Omental fat pad (tissue), 4 donors: ENCODE measurements around the gene ZSCAN10. TPM values are rescaled to one million over a fixed set of nuclear protein-coding genes. Genes with fewer than 3 reads are reported as not detected.

Experiments used
- ATAC-seq: fragments of 150-250 bp; one replicate; pipeline ENCODE4 v1.9.1; 2016; ENCODE audit warnings: mild to moderate bottlenecking, moderate library complexity; ENCODE audit not compliant: low FRiP score
- DNase-seq: peaks from one replicate; pipeline ENCODE4 v3.0.0-alpha.2; 2019; ENCODE audit warnings: low spot score
- total RNA-seq, 4 donors: library from RNA; depleted of rRNA; stranded (reverse); fragments of >200 nt; gene quantifications; one replicate each; pipeline ENCODE4 v1.1.0, GENCODE V29; 2016
- TF ChIP-seq, protein P1 (sequence below), 3 donors: fragments of 450-650 bp; IDR thresholded peaks; one replicate each; pipeline ENCODE4 v1.5.1; 2016 to 2017; ENCODE audit warnings: antibody characterized with exemption in 3 of 3, mild to moderate bottlenecking in 3 of 3, moderate library complexity in 2 of 3

ZSCAN10 gene
- total RNA-seq, 4 donors from 2014 or later: 0.28 TPM; not detected in 3

DNA sequence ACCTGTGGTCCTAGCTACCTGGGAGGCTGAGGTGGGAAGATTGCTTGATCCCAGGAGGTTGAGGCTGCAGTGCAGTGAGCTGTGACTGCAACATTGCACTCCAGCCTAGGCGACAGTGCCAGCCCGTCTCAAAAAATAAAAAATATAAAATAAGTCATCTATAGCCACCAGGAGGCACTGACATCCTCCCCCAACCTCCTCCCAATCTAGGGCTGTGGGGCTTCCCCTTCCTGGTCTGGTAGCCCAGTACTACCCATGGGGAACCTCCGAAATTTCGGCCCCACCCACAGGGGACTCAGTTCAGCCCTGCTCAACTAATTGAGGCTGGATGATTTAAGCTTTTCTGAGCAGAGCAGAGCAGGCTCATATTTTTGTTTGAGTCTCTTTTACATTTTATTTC is 3.2 kb downstream of the ZSCAN10 start:
- TF ChIP-seq, protein P1, sequence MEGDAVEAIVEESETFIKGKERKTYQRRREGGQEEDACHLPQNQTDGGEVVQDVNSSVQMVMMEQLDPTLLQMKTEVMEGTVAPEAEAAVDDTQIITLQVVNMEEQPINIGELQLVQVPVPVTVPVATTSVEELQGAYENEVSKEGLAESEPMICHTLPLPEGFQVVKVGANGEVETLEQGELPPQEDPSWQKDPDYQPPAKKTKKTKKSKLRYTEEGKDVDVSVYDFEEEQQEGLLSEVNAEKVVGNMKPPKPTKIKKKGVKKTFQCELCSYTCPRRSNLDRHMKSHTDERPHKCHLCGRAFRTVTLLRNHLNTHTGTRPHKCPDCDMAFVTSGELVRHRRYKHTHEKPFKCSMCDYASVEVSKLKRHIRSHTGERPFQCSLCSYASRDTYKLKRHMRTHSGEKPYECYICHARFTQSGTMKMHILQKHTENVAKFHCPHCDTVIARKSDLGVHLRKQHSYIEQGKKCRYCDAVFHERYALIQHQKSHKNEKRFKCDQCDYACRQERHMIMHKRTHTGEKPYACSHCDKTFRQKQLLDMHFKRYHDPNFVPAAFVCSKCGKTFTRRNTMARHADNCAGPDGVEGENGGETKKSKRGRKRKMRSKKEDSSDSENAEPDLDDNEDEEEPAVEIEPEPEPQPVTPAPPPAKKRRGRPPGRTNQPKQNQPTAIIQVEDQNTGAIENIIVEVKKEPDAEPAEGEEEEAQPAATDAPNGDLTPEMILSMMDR (IDR thresholded peaks at IDR 0.05): no peak
- DNase-seq (no peak), ATAC-seq (no peak)

DNA sequence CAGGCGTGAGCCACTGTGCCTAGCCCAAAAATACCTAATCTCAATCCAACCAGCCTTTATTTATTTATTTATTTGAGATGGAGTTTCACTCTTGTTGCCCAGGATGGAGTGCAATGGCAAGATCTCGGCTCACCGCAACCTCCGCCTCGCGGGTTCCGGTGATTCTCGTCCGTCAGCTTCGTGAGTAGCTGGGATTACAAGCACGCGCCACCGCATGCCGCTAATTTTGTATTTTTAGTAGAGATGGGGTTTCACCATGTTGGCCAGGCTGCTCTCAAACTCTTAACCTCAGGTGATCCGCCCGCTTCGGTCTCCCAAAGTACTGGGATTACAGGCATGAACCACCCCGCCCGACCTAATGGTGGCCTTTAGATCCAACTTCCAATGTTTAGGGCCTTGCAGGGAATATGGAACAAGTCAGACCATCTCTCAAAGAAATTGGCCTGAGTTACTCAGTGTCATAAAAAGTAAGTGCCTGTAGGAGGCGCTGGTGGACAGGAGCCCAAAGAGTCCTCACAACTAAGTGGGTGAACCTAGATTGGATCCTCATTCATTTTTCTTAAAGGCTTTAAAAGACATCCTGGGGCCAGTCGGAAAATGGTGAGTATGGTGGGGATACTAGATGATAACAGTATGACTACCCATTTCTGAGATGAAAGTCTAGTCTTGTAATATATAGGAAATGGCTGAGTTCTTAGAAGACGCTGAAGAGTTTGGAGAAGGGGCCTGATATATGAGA is 4.6 kb downstream of the ZSCAN10 start:
- DNase-seq (no peak), ATAC-seq (no peak)
- TF ChIP-seq, protein P1 (IDR thresholded peaks at IDR 0.05): no peak

DNA sequence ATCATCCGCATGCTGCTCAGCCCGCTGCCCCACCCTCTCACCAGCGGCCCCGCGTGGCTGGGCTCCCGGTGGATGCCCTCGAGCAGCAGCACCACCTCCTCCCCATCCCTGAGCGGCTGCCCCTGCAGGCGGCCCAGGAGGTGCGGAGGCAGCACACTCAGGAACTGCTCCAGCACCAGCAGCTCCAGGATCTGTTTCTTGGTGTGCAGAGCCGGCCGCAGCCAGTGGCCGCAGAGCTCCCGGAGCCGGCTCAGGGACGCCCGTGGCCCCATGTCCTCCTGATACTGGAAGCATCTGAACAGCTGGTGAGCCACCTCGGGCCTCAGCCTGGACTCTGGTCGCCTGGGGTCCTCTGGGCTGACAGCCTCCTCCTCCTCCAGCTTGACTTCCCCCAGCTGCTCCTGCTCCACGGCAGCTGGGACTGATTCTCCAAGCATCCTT is 6.6 kb downstream of the ZSCAN10 start:
- TF ChIP-seq, protein P1 (IDR thresholded peaks at IDR 0.05): no peak
- ATAC-seq: no peak
- no peak for DNase-seq

DNA sequence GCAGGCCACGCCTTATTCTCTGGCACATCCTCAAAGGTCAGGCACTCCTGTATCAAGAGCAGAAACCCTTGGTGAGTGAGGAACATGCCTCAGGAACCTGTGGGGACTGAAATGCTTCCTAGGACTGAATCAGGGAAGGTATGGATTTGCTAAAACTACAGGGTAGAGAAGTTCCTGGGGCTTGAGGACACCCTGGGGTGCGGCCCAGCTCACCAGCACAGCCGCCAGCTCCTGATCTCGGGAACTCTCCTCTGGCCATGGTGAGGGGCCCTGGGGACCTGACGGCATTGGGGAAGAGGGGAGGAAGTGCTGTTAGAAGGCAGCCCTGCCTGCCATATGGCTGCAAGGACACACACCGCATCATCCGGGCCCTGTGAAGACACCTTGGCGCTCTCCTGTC is 7.5 kb downstream of the ZSCAN10 start:
- DNase-seq: no peak
- TF ChIP-seq, protein P1 (IDR thresholded peaks at IDR 0.05): no peak
- no peak for ATAC-seq

DNA sequence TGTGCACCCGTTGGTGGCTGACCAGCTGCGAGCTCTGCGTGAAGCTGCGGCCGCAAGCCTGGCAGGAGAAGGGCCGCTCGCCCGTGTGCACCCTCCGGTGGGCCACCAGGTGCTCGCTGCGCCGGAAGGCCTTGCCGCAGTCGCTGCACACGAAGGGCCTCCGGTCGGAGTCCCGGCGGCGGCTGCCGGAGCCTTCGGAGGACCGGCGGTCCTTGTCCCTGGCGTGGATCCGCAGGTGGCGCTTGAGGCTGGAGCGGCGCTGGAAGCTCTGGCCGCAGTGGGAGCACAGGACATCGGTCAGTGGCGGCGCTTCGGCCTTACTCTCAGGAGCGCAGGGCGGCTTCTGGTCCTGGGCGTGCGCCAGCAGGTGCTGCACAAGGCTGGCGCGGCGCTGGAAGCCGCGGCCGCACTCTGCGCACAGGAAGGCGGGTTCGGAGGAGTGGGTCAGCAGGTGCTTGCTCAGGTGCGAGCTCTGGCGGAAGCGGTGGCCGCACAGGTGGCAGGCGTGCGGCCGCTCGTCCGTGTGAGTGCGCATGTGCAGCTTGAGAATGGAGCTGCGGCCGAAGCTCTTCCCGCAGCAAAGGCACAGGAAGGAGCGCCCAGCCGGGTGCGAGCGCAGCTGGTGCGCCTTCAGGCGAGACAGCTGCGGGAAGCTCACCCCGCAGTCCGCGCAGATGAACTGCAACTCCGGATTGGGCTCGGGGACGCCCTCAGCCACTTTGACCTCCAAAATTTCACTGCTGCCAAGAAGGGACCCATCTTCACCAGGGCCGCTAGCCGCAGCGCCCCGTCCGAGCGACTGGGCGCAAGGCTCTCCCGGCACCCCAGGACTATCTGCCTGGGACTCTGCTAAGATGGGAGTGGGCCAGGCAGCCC is 9.1 kb downstream of the ZSCAN10 start:
- TF ChIP-seq, protein P1 (IDR thresholded peaks at IDR 0.05): no peak
- no peak for ATAC-seq
- DNase-seq: no peak

DNA sequence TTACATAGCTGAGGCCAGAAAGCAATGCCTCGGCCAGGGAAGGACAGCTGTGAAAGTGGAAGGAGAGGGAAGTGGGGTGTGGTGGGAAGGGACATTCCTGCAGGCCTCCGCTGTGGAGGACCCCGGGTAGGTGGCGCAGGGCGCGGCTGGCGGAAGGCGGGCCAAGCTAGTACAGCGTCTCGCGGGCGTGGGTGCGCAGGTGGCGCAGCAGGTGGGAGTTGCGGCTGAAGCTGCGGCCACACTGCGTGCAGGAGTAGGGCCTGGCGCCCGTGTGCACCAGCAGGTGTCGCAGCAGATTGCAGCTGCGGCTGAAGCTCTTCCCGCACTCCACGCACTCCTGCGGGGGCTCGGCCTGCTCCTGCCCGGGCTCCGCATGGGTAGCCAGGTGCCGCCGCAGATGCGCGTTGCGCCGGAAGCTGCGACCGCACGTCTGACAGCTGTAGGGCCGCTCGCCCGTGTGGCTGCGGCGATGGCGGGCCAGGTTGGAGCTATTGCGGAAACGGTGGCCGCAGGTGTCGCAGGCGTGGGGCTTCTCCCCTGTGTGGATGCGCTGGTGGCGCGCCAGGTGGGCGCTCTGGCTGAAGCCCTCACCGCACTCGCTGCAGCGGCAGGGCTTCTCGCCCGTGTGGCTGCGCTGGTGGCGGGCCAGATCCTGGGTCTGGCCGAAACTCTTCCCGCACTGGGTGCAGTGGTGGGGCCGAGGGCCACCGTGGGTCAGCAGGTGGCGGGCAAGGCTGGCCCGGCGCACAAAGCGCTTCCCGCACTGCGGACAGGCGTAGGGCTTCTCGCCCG is 10.0 kb downstream of the ZSCAN10 start:
- no peak for ATAC-seq
- no peak for DNase-seq
- TF ChIP-seq, protein P1 (IDR thresholded peaks at IDR 0.05): no peak
